C4-2B (cell line): ENCODE measurements around the gene CD52.
"Not testable (repeated sequence)": the region's sequence is repeated elsewhere in the genome, so short reads cannot be mapped to it uniquely, and the experiment has no call there.

Source experiments
- H3K27ac ChIP-seq: fragments of 450-650 bp; 2 replicates; pipeline ENCODE4 v1.5.1; 2017
- ZFX ChIP-seq: fragments of 450-650 bp; IDR thresholded peaks from 2 replicates; pipeline ENCODE4 v1.6.1; 2017
- TF ChIP-seq, protein P1 (sequence below): fragments of 450-650 bp; conservative IDR thresholded peaks from 2 replicates; pipeline ENCODE4 v1.5.1; 2017; ENCODE audit warnings: mild to moderate bottlenecking

The CD52 gene

DNA sequence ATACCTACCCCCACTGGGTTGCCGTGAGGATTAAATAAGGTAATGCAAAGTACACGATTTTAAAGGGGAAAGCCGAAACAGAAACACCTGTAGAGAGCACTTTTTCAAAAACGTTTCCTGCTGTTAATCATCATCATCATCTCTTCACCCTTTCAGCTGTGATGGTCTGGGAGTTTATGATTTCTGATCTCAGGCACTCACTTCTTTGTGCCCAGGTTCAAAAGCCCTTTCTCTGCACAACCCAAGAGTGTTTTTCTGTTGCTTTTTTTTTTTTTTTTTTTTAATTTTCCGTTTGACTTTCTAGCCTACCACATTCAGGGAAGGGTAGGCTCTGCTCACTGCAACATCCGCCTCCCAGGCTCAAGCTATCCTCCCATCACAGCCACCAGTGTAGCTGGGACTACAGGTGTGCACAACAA is 10.4 kb upstream of the CD52 start:
- no peak for TF ChIP-seq ZFX
- TF ChIP-seq, protein P1, sequence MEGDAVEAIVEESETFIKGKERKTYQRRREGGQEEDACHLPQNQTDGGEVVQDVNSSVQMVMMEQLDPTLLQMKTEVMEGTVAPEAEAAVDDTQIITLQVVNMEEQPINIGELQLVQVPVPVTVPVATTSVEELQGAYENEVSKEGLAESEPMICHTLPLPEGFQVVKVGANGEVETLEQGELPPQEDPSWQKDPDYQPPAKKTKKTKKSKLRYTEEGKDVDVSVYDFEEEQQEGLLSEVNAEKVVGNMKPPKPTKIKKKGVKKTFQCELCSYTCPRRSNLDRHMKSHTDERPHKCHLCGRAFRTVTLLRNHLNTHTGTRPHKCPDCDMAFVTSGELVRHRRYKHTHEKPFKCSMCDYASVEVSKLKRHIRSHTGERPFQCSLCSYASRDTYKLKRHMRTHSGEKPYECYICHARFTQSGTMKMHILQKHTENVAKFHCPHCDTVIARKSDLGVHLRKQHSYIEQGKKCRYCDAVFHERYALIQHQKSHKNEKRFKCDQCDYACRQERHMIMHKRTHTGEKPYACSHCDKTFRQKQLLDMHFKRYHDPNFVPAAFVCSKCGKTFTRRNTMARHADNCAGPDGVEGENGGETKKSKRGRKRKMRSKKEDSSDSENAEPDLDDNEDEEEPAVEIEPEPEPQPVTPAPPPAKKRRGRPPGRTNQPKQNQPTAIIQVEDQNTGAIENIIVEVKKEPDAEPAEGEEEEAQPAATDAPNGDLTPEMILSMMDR, result no peak
- no peak overlapping the region for H3K27ac ChIP-seq

DNA sequence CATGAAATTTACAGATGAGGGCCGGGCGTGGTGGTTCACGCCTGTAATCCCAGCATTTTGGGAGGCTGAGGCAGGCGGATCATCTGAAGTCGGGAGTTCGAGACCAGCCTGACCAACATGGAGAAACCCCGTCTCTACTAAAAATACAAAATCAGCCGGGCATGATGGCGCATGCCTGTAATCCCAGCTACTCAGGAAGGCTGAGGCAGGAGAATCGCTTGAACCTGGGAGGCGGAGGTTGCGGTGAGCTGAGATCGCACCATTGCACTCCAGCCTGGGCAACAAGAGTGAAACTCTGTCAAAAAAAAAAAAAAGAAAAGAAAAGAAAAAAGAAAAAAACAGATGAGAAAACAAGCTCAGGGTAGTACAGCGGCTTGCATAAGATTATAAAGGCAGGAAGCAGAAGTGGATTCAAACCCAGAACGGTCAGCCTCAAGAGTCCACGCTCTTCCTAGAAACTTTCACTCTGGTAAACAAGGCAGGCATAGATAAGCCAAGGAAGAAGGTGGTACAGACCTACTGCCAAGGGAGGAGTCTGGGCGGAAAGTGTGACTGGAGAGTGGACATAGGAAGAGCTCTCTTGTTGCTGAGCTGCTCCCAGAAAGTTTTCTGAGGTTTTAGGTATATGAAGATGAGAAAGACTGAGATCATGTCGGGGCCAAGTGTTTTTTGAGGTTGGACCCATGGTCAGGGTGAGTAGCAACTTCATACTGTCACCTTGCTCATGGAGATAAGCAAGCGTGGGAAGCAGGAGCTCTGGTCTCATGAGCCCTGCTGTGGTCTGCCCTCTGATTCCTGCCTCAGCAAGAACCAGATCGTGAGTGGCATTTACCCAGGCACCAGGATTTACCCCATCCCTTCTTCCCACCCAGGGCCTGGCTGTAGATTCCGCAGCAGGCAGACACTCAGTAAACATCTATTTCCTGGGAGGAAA is 9.5 kb upstream of the CD52 start:
- H3K27ac ChIP-seq, result not testable (repeated sequence)

DNA sequence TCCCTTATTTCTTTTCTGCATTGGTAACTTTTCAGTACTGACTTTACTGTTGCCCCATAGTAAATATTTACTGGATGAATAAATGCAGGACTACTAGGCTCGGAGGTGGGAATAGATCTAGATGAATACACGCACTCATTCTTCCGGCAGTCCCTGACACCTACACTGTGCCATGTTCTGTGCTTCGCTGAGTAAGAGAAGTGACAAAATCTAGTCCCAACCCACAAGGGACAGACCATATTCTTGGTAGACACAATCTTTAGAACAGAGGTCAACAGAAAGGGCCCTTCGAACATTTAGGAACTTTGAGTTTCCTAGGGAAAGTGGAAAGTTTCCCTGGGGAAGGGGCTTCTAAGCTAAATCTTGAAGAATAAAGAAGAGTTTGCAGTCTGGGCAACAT is 3.3 kb upstream of the CD52 start:
- TF ChIP-seq, protein P1, result no peak
- TF ChIP-seq ZFX, result no peak
- H3K27ac ChIP-seq, result no peak overlapping the region

DNA sequence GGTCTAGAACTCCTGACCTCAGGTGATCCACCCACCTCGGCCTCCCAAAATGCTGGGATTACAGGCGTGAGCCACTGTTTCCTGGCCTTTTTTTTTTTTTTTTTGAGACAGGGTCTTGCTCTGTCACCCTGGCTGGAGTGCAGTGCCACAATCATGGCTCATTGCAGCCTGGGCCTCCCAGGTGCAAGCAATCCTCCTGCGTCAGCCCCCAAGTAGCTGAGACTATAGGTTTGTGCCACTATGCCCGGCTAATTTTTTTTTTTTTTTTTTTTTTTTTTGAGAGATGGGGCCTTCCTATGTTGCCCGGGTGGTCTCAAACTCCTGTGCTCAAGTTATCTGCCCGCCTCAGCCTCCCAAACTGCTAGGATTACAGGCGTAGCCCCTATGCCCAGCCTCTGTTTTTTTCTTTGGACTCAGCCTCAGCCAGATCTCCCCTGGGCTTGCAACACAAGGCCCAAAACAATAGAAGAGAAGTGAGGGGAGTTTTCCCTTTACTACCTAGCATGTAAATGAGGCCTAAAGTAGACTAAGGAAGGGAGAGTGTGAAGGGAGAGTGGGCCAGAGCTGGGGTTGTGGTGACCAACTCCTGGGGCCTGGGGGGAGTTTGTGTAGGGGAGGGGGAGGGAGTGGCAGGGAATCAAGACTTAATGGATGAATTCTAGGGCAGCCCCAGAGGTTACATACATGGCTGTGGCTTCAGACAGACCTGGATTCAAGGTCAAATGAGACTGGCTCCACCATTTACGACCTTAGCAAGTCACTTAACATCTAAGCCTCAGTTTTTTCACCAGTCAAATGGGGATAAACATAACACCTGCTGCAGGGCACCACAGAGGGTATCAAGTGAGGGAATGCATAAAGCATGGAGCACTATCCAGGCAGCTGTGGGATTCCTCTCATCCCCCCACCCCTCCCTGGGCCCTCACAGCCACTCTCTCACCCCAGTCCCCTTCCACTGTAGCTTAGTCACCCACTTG is 1.6 kb upstream of the CD52 start:
- no peak for TF ChIP-seq ZFX
- TF ChIP-seq, protein P1, result no peak
- H3K27ac ChIP-seq, result no peak overlapping the region

DNA sequence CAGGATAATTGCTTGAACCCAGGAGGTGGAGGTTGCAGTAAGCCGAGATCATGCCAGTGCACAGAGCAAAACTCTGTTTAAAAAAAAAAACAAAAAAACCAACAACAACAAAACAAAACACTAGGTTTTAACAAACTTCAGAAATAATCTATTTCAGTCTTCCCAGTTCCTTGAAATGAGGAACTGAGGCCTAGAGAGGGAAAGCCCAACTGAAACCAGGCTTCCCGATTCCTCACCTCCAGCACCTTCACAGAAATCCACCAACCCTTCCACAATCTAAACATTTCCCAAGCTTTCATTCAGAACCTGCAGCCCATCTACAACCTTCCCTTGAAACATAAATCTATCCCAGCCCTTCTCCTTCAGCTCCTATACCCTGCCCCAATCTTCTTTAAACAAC is 612 bp upstream of the CD52 start:
- H3K27ac ChIP-seq, result no peak overlapping the region
- TF ChIP-seq, protein P1, result no peak
- no peak for TF ChIP-seq ZFX

DNA sequence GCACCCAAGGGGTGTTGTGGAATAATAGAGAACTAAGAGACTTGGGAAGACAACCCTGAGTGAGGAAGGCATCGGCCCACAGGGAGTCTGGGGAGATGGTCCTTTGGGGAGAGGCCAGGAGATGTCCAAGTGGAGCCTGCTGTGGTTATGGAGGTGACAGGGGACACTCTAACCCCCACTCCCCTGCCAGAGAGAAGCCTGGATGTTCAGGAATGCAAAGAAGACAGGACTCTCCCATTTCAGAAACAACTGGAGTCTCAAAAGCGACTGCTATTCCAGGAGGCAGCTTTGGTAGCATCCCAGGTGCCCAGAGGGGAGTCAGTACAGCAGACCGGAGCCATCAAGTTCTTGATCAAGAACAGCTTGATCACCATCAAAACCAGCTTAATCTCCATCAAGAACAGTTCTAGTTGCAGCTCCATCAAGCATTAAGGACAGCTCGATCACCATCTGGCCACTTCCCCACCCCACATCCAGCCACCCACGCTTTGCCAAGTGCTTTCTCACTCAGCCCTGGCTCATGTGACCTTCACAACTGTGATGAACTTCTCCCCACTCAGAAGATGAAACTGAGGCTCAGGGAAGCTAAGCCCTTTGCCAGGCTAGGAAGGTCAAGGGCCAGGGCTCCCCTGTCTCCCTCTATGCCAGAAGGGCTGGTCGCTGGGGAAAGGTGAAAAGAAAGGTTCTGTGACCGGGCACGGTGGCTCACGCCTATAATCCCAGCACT is 743 bp downstream of the CD52 start:
- TF ChIP-seq, protein P1, result no peak
- TF ChIP-seq ZFX, result no peak
- no peak overlapping the region for H3K27ac ChIP-seq

DNA sequence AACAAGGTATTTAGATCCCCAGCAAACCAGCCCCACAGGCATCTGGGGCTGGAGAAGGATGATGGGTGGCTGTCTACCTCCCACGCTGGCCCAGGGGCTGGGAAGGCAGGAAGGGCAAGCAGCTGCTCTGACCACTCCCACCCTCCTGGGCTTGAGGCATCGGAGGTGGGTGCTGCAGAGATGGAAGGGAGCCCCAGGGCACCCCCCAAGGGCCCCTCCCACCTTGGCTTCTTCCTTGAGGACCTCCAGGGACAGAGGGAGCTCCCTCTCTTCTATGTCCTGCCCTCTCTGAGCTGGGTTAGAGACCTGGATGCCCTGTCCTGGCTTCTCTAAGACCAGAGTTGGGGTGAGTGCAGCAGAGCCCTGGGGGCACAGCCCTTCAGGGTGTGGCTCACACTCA is 3.1 kb downstream of the CD52 start:
- no peak overlapping the region for H3K27ac ChIP-seq
- TF ChIP-seq ZFX, result no peak
- TF ChIP-seq, protein P1, result no peak
